Psoas muscle (tissue), 8 donors: ENCODE data around the gene LRRC17. TPM values are rescaled to one million over a fixed set of nuclear protein-coding genes. Genes with fewer than 3 reads are reported as not detected.

Source experiments
- ATAC-seq, 4 donors: fragments of 200-7000 bp; cut with Tn5 transposase; one replicate each; pipeline ENCODE4 v1.9.1; 2020; ENCODE audit warnings: moderate library complexity in 3 of 4, mild to moderate bottlenecking in 2 of 4
- DNase-seq, 2 donors: peaks; one replicate each; pipeline ENCODE4 v3.0.0-alpha.2; 2020
- H3K27ac ChIP-seq: fragments of 200-600 bp; one replicate; pipeline ENCODE4 v1.8.0; 2022
- H3K27me3 ChIP-seq, 3 donors: fragments of 200-600 bp in 1 of 3; one replicate each; pipeline versions ENCODE4 v1.6.1 to v1.8.0; 2013 to 2022; ENCODE audit warnings: low read length in 2 of 3, mild to moderate bottlenecking in 2 of 3, moderate library complexity in 1 of 3; ENCODE audit not compliant: insufficient read depth in 3 of 3
- H3K36me3 ChIP-seq, 2 donors: fragments of 200-600 bp in 1 of 2; one replicate each; pipeline versions ENCODE4 v1.6.1 to v1.8.0; 2013 to 2022; ENCODE audit warnings: low read depth in 1 of 2, mild to moderate bottlenecking in 1 of 2, moderate library complexity in 1 of 2; ENCODE audit not compliant: insufficient read depth in 1 of 2
- H3K4me1 ChIP-seq: fragments of 200-600 bp; one replicate; pipeline ENCODE4 v1.8.0; 2022
- H3K4me3 ChIP-seq: fragments of 200-600 bp; one replicate; pipeline ENCODE4 v1.8.0; 2022; ENCODE audit warnings: mild to moderate bottlenecking
- H3K9me3 ChIP-seq: fragments of 200-600 bp; one replicate; pipeline ENCODE4 v1.8.0; 2022
- WGBS, 3 donors: extraction: QIAGEN DNeasy Blood & Tissue Kit; methylation state at CpG; one replicate each; pipeline versions ENCODE4 v1.1.6 to v1.1.7; 2013; 5-methylcytosine and 5-hydroxymethylcytosine counted together
- intact Hi-C, 2 donors: fragments of 100-400 bp; cut with DNase I; formaldehyde crosslinking; loops; one replicate each; pipeline versions ENCODE4 v1.11.0 to v1.14.2; 2022
- polyA plus RNA-seq, 3 donors: library from polyadenylated mRNA; stranded (reverse); fragments of 200-250 nt; gene quantifications; one replicate each; pipeline ENCODE4 v1.2.3, GENCODE V29; 2013
- total RNA-seq, 4 donors: library from RNA; stranded (reverse); fragmentation: NEBNext Ultra II Directional in 2 of 4; extraction: Animal tissue kit (Norgen Biotek cat#: 25700) in 2 of 4; gene quantifications; one replicate each; pipeline versions ENCODE4 v1.2.1 to v1.2.4, GENCODE V29; 2021 to 2023
- TF ChIP-seq, protein P1 (sequence below): fragments of 200-600 bp; IDR thresholded peaks from one replicate; pipeline ENCODE4 v1.8.0; 2022; ENCODE audit warnings: antibody characterized with exemption
- donor health status: healthy with polysubstance abuse.
- donor health status: DM: no; HTN: no; CAD: no; lungs with moderate emphysema.
- donor health status: Bipolar disorder and iron deficiency.
- donor health status: healthy.
- donor health status: DM: yes; HTN: yes; CAD: no.
- donor health status: DM: no; HTN: no; CAD: no.
- donor health status: DM: no; HTN: no; CAD: no.
- donor health status: DM: yes; HTN: yes; CAD: no.

The LRRC17 gene
- total and polyA plus RNA-seq, 7 donors, result 0.34 to 3.6 (median 0.84) TPM

GRCh38 chr7:102908676-102909075 lies 4.1 kb upstream of the LRRC17 start:
- Histone ChIP-seq H3K4me1 (peaks cover 6% of the 10 kb centered on the region), H3K36me3 (no peaks in the 10 kb centered on the region), H3K4me3 (no peak overlapping the region), H3K27ac (no peak overlapping the region), H3K27me3 (no peaks in the 10 kb centered on the region), H3K9me3 (no peaks in the 10 kb centered on the region)
- TF ChIP-seq, protein P1, sequence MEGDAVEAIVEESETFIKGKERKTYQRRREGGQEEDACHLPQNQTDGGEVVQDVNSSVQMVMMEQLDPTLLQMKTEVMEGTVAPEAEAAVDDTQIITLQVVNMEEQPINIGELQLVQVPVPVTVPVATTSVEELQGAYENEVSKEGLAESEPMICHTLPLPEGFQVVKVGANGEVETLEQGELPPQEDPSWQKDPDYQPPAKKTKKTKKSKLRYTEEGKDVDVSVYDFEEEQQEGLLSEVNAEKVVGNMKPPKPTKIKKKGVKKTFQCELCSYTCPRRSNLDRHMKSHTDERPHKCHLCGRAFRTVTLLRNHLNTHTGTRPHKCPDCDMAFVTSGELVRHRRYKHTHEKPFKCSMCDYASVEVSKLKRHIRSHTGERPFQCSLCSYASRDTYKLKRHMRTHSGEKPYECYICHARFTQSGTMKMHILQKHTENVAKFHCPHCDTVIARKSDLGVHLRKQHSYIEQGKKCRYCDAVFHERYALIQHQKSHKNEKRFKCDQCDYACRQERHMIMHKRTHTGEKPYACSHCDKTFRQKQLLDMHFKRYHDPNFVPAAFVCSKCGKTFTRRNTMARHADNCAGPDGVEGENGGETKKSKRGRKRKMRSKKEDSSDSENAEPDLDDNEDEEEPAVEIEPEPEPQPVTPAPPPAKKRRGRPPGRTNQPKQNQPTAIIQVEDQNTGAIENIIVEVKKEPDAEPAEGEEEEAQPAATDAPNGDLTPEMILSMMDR, result no peak
- DNase-seq (no peak), ATAC-seq (no peak)
- intact Hi-C loops, result no loop called here

DNA sequence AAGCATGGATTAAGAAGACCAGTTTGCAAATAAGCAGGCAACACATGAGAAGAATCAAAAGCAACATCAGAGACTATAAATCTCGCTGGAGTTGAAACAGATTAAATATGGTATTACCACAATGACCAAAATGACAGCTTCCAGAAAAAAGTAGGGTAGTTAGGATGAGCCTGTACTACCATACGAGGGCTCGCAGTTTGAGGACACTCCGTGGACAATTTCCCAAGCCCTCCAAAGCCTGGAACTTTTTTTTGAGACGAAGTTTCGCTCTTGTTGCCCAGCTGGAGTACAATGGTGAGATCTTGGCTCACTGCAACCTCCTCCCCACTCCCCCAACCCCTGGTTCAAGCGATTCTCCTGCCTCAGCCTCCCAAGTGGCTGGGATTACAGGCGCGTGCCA lies 1.0 kb downstream of the LRRC17 start:
- Histone ChIP-seq H3K27me3 (no peaks in the 10 kb centered on the region), H3K4me1 (peaks cover 6% of the 10 kb centered on the region), H3K4me3 (peak overlapping the region; percentile 36), H3K36me3 (no peaks in the 10 kb centered on the region), H3K27ac (peak overlapping the region; percentile 18), H3K9me3 (no peaks in the 10 kb centered on the region)
- TF ChIP-seq, protein P1, result no peak
- intact Hi-C loops, result no loop called here
- no peak for ATAC-seq
- DNase-seq, result no peak
- WGBS, 3 donors, result 69 to 75% (median 70%) methylated on average over 9 of the region's 9 CpGs

GRCh38 chr7:102914585-102914984 lies 1.8 kb downstream of the LRRC17 start:
- 69 to 78% (median 73%) methylated on average over 8 of the region's 8 CpGs for WGBS, 3 donors

DNA sequence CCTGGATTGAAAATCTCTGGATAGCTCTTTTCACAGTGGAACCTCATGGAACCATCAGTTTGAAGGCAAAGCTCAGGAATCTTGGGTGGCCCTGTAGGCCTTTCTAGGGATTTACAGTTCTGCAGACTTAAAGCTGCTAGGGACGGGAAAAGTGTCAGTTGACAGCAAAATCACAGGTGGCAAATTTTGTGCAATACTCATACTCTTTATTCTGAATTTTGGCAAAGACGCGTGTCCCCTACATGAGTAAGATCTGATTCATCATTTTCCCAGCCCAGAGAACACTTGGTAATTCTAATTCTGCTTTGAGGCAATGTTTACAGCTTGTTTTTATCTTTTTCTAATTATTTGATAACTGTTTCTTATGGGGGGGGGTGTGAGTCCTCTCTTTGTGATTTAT lies 3.6 kb downstream of the LRRC17 start:
- TF ChIP-seq, protein P1, result no peak
- H3K27me3 ChIP-seq, result no peaks in the 10 kb centered on the region
- no peak for DNase-seq
- WGBS, 3 donors, result 73 to 83% (median 79%) methylated on average over 3 of the region's 3 CpGs
- H3K4me3 ChIP-seq, result no peak overlapping the region
- peaks cover 6% of the 10 kb centered on the region for H3K4me1 ChIP-seq
- ATAC-seq, result no peak
- no peaks in the 10 kb centered on the region for H3K9me3 ChIP-seq
- intact Hi-C loops, result no loop called here
- H3K27ac ChIP-seq, result no peak overlapping the region
- no peaks in the 10 kb centered on the region for H3K36me3 ChIP-seq

More at GRCh38 chr7:102914585-102914984, 1.8 kb downstream of the LRRC17 start:
- DNase-seq (peak in 1 of 2 donors; percentile 36), ATAC-seq (peak in 2 of 4 donors; percentile 34 to 53)
- Histone ChIP-seq H3K36me3 (no peaks in the 10 kb centered on the region), H3K4me3 (peak overlapping the region; percentile 36), H3K9me3 (no peaks in the 10 kb centered on the region), H3K27ac (no peak overlapping the region), H3K27me3 (no peaks in the 10 kb centered on the region), H3K4me1 (peaks cover 6% of the 10 kb centered on the region)
- intact Hi-C loops, result no loop called here
- TF ChIP-seq, protein P1, result no peak

GRCh38 chr7:102916881-102917280 lies 4.1 kb downstream of the LRRC17 start:
- Histone ChIP-seq H3K27ac (no peak overlapping the region), H3K27me3 (no peaks in the 10 kb centered on the region), H3K9me3 (no peaks in the 10 kb centered on the region), H3K4me1 (peaks cover 4% of the 10 kb centered on the region), H3K4me3 (no peak overlapping the region), H3K36me3 (no peaks in the 10 kb centered on the region)
- intact Hi-C loops, result no loop called here
- ATAC-seq, result no peak
- no peak for DNase-seq
- TF ChIP-seq, protein P1, result no peak
